ENCODE data around the gene IRF9. TPM values are rescaled to one million over a fixed set of nuclear protein-coding genes. Genes with fewer than 3 reads are reported as not detected.
A peak's percentile ranks its signal among the peaks of the same experiment; 100 is the strongest.

Gene IRF9
- total and polyA plus RNA-seq, 2 of the 13 experiments (the other 11 are each of a cell fraction or from before 2014, with no cell fraction given): 14.9 to 49.7 TPM

GRCh38 chr14:24141097-24141880 is 19.8 kb upstream of the IRF9 start, which contains the start of gene EMC9 (continued):
- TF ChIP-seq GMEB1 (CRISPR knock-in tag; IDR thresholded peaks at IDR 0.05; ENCODE audit: borderline replicate concordance): peak; percentile 72
- no peak for TF ChIP-seq BCLAF1 (IDR thresholded peaks at IDR 0.05)
- no peak for TF ChIP-seq ZNF605 (CRISPR knock-in tag; IDR thresholded peaks at IDR 0.05)
- no peak for TF ChIP-seq ZNF124 (CRISPR knock-in tag; IDR thresholded peaks at IDR 0.05)
- TF ChIP-seq KLF15 (CRISPR knock-in tag; IDR thresholded peaks at IDR 0.05; ENCODE audit: borderline replicate concordance): peak; percentile 97
- TF ChIP-seq CENPX (CRISPR knock-in tag; IDR thresholded peaks at IDR 0.05): no peak
- TF ChIP-seq TFAP4 (IDR thresholded peaks at IDR 0.05; ENCODE audit: borderline replicate concordance, low read depth): peak; percentile 68; the same call in 1 of the 2 replicates
- peak; percentile 90 for TF ChIP-seq GATAD1 (CRISPR knock-in tag; IDR thresholded peaks at IDR 0.05)
- TF ChIP-seq CCDC6 (CRISPR knock-in tag; IDR thresholded peaks at IDR 0.05): no peak
- peak; percentile 91 for TF ChIP-seq ZNF740 (CRISPR knock-in tag; IDR thresholded peaks at IDR 0.05)
- peak; percentile 56; the same call in 1 of the 2 replicates for TF ChIP-seq ETS1 (CRISPR knock-in tag; IDR thresholded peaks at IDR 0.05)
- no peak; the same call in 1 of the 2 replicates for TF ChIP-seq TSC22D2 (CRISPR knock-in tag; IDR thresholded peaks at IDR 0.05; ENCODE audit: borderline replicate concordance)
- TF ChIP-seq TAF1 (CRISPR knock-in tag; IDR thresholded peaks at IDR 0.05): peak; percentile 99
- no peak; the same call in 1 of the 2 replicates for TF ChIP-seq DR1 (CRISPR knock-in tag; IDR thresholded peaks at IDR 0.05)
- no peak for TF ChIP-seq ZNF549 (CRISPR knock-in tag; IDR thresholded peaks at IDR 0.05)
- TF ChIP-seq ZNF138 (CRISPR knock-in tag; IDR thresholded peaks at IDR 0.05; ENCODE audit: low read depth): peak; percentile 97
- TF ChIP-seq ZNF564 (CRISPR knock-in tag; IDR thresholded peaks at IDR 0.05): no peak
- TF ChIP-seq ZBTB49 (CRISPR knock-in tag; IDR thresholded peaks at IDR 0.05; ENCODE audit: borderline replicate concordance): peak; percentile 5; the same call in 1 of the 2 replicates
- no peak for TF ChIP-seq NCOA5 (CRISPR knock-in tag; IDR thresholded peaks at IDR 0.05)
- peak; percentile 54 for TF ChIP-seq BORCS8-MEF2B (CRISPR knock-in tag; IDR thresholded peaks at IDR 0.05)

Data from HepG2 (cell line).